HCT116 (cell line): ENCODE data around the gene RBKS. TPM values are rescaled to one million over a fixed set of nuclear protein-coding genes. Genes with fewer than 3 reads are reported as not detected.

Experiments
- ATAC-seq: fragments of 200-7000 bp; cut with Tn5 transposase; 2 replicates; pipeline ENCODE4 v1.9.1; 2020; ENCODE audit warnings: mild to moderate bottlenecking, moderate library complexity
- BruUV-seq: library from RNA; stranded (reverse); fragments of 400-500 nt; replicated peaks from 2 replicates; lab custom pipeline; 2021; lab: Mats Ljungman, UMichigan
- CTCF ChIA-PET: fragments of 300-600 bp; sonication (Branson Sonifier 250); formaldehyde crosslinking; loops from one replicate; lab custom pipeline; 2021; ENCODE audit warnings: antibody characterized with exemption; lab: Charles Lee
- POLR2A ChIA-PET: fragments of 300-600, 350-600 bp; sonication (Branson Sonifier 250); formaldehyde crosslinking; loops from one replicate; lab custom pipeline; 2021; ENCODE audit warnings: antibody characterized with exemption; lab: Charles Lee
- RAD21 ChIA-PET, 2 experiments: fragments of 300-600 bp; sonication (Branson Sonifier 250); formaldehyde crosslinking; loops; one replicate each; lab custom pipeline; 2023; ENCODE audit warnings: low total read pairs in 2 of 2; ENCODE audit not compliant: uncharacterized antibody in 2 of 2, unreplicated experiment in 2 of 2, low non-redundant PET in 1 of 2; lab: Charles Lee
- DNase-seq: peaks from one replicate; pipeline ENCODE4 v3.0.0-alpha.2; 2010; ENCODE audit warnings: low read depth, low spot score
- H2AFZ ChIP-seq: fragments of 200-600 bp; shearing (Covaris generic), sonication (generic); 2 replicates; pipeline ENCODE4 v1.6.1; 2017; ENCODE audit warnings: low read depth, mixed run types, mixed read lengths, antibody characterized with exemption, low read length; ENCODE audit not compliant: poor library complexity, severe bottlenecking
- H3K27ac ChIP-seq: 2 replicates; pipeline ENCODE4 v1.5.1; 2012; ENCODE audit warnings: low read depth, low read length
- H3K27me3 ChIP-seq: fragments of 200-600 bp; sonication (generic); 2 replicates; pipeline ENCODE4 v1.6.1; 2016; ENCODE audit warnings: mixed run types, low read length, mixed read lengths; ENCODE audit not compliant: insufficient read depth
- H3K36me3 ChIP-seq, 2 experiments: fragments of 200-500 bp in 1 of 2; fragments of 200-600 bp in 1 of 2; sonication (Bioruptor generic) in 1 of 2; sonication (generic) in 1 of 2; 2 replicates each; pipeline versions ENCODE4 v1.5.1 to v1.6.1; 2014 to 2016; ENCODE audit warnings: low read length in 2 of 2, inconsistent platforms in 1 of 2, mixed read lengths in 1 of 2, mixed run types in 1 of 2; ENCODE audit not compliant: insufficient read depth in 2 of 2, control insufficient read depth in 1 of 2
- H3K4me1 ChIP-seq, 2 experiments: fragments of 200-600 bp in 1 of 2; sonication (generic) in 1 of 2; 2 replicates each; pipeline versions ENCODE4 v1.5.1 to v1.6.1; 2012 to 2017; ENCODE audit warnings: low read length in 2 of 2, inconsistent platforms in 1 of 2, mild to moderate bottlenecking in 1 of 2, mixed read lengths in 1 of 2, mixed run types in 1 of 2, moderate library complexity in 1 of 2; ENCODE audit not compliant: insufficient read depth in 2 of 2, control insufficient read depth in 1 of 2
- H3K4me2 ChIP-seq: fragments of 200-600 bp; sonication (generic); 2 replicates; pipeline ENCODE4 v1.6.1; 2017; ENCODE audit warnings: mixed run types, low read length, mixed read lengths
- H3K4me3 ChIP-seq, 2 experiments: fragments of 200-600 bp in 1 of 2; sonication (generic) in 1 of 2; replicated peaks in 1 of 2; 2 replicates each; pipeline ENCODE4 v1.5.1; 2011 to 2016; ENCODE audit warnings: low read length in 2 of 2, control low read depth in 1 of 2, low read depth in 1 of 2, mild to moderate bottlenecking in 1 of 2, mixed read lengths in 1 of 2, mixed run types in 1 of 2
- H3K79me2 ChIP-seq: fragments of 200-600 bp; sonication (generic); 2 replicates; pipeline ENCODE4 v1.6.1; 2017; ENCODE audit warnings: mild to moderate bottlenecking, mixed run types, low read length, moderate library complexity, mixed read lengths; ENCODE audit not compliant: insufficient read depth
- H3K9ac ChIP-seq: fragments of 200-600 bp; sonication (generic); 2 replicates; pipeline ENCODE4 v1.6.1; 2016; ENCODE audit warnings: low read length, mixed read lengths
- H3K9me2 ChIP-seq: fragments of 200-600 bp; sonication (generic), shearing (Covaris generic); 2 replicates; pipeline ENCODE4 v1.6.1; 2017; ENCODE audit warnings: mixed run types, mild to moderate bottlenecking, moderate library complexity; ENCODE audit not compliant: insufficient read depth
- H3K9me3 ChIP-seq, 2 experiments: fragments of 200-500 bp in 1 of 2; fragments of 200-600 bp in 1 of 2; sonication (Bioruptor generic) in 1 of 2; sonication (generic) in 1 of 2; 2 replicates each; pipeline ENCODE4 v1.6.1; 2014 to 2017; ENCODE audit warnings: low read length in 2 of 2, mixed read lengths in 2 of 2, inconsistent platforms in 1 of 2, low read depth in 1 of 2, mild to moderate bottlenecking in 1 of 2, mixed run types in 1 of 2, moderate library complexity in 1 of 2; ENCODE audit not compliant: control insufficient read depth in 1 of 2, insufficient read depth in 1 of 2
- H4K20me1 ChIP-seq: fragments of 200-600 bp; sonication (generic), shearing (Covaris generic); 2 replicates; pipeline ENCODE4 v1.6.1; 2017; ENCODE audit warnings: mixed run types, mild to moderate bottlenecking, moderate library complexity; ENCODE audit not compliant: insufficient read depth
- ATF3 ChIP-seq: IDR thresholded peaks from 2 replicates; pipeline ENCODE4 v1.6.1; 2012
- CBX3 ChIP-seq: IDR thresholded peaks from 2 replicates; pipeline ENCODE4 v1.6.1; 2012; ENCODE audit warnings: low read depth
- CTCF ChIP-seq, 3 experiments: fragments of 200-600 bp in 1 of 3; sonication (generic) in 1 of 3; IDR thresholded peaks in 2 of 3; conservative IDR thresholded peaks in 1 of 3; 2 replicates each; pipeline ENCODE4 v1.5.1; 2012 to 2017; ENCODE audit warnings: low read depth in 2 of 3, low read length in 2 of 3, antibody characterized with exemption in 1 of 3, borderline replicate concordance in 1 of 3, control low read depth in 1 of 3, mild to moderate bottlenecking in 1 of 3, mixed read lengths in 1 of 3, mixed run types in 1 of 3, moderate library complexity in 1 of 3; ENCODE audit not compliant: insufficient read depth in 1 of 3
- EZH2 ChIP-seq: fragments of 200-600 bp; sonication (generic); IDR thresholded peaks from 2 replicates; pipeline ENCODE4 v1.6.1; 2017; ENCODE audit warnings: antibody characterized with exemption, mixed run types
- JUND ChIP-seq: IDR thresholded peaks from 2 replicates; pipeline ENCODE4 v1.6.1; 2012
- MAX ChIP-seq: IDR thresholded peaks from 2 replicates; pipeline ENCODE4 v1.6.1; 2012
- POLR2AphosphoS5 ChIP-seq: IDR thresholded peaks from 2 replicates; pipeline ENCODE4 v1.6.1; 2011; ENCODE audit warnings: mild to moderate bottlenecking, low read depth, low read length, moderate library complexity
- RAD21 ChIP-seq: IDR thresholded peaks from 2 replicates; pipeline ENCODE4 v1.6.1; 2012; ENCODE audit warnings: low read depth, mild to moderate bottlenecking
- SP1 ChIP-seq: IDR thresholded peaks from 2 replicates; pipeline ENCODE4 v1.6.1; 2012; ENCODE audit warnings: low read depth
- SRF ChIP-seq: IDR thresholded peaks from 2 replicates; pipeline ENCODE4 v1.6.1; 2012; ENCODE audit warnings: low read depth
- ZBTB33 ChIP-seq: IDR thresholded peaks from 2 replicates; pipeline ENCODE4 v1.6.1; 2011; ENCODE audit warnings: mild to moderate bottlenecking, low read length, moderate library complexity; ENCODE audit not compliant: insufficient replicate concordance; ENCODE audit errors: extremely low read depth
- ZFX ChIP-seq: fragments of 450-650 bp; IDR thresholded peaks from 2 replicates; pipeline ENCODE4 v1.6.1; 2017
- intact Hi-C: fragments of 100-400 bp; cut with micrococcal nuclease; formaldehyde crosslinking; loops from 2 replicates; pipeline ENCODE4 v1.10.0; 2022
- total RNA-seq: library from RNA; stranded (reverse); gene quantifications from one replicate; pipeline ENCODE4 v1.2.1, GENCODE V29; 2021; ENCODE audit not compliant: unreplicated experiment

Gene RBKS
- total RNA-seq, 1 experiment from 2014 or later, result 2.4 TPM

GRCh38 chr2:27754138-27754588 lies 136.0 kb downstream of the RBKS start:
- no TSS peak for BruUV-seq
- POLR2A ChIA-PET, result interaction anchor here (1.3 to 1.6 kb wide), 3 partner anchors 31 to 51 kb away, joined by 4 to 6 read pairs (median 5); no protein-coding TSS in a partner anchor

More at GRCh38 chr2:27754138-27754588, 136.0 kb downstream of the RBKS start:
- Histone ChIP-seq H3K4me2 (peak overlapping the region; percentile 73; the same call in 1 of the 2 replicates), H3K9me3 (peaks cover 0 to 5% of the 10 kb centered on the region in 2 experiments; a peak in 2 of 4 replicates), H3K79me2 (no peaks in the 10 kb centered on the region), H3K27me3 (no peaks in the 10 kb centered on the region), H3K27ac (no peak overlapping the region), H3K36me3 (no peaks in the 10 kb centered on the region), H4K20me1 (no peaks in the 10 kb centered on the region), H3K4me3 (no peak overlapping the region; a peak in 1 of 4 replicates), H2AFZ (peak overlapping the region; percentile 96), H3K9me2 (no peaks in the 10 kb centered on the region), H3K9ac (no peak overlapping the region), H3K4me1 (peaks cover 12 to 25% of the 10 kb centered on the region in 2 experiments)
- ChIA-PET RAD21 (interaction anchor here (1.8 to 2.5 kb wide), 3 partner anchors 31 to 48 kb away, joined by 4 to 10 read pairs (median 8); no protein-coding TSS in a partner anchor), CTCF (interaction anchor here (0.6 to 3.6 kb wide), 7 partner anchors 10 to 695 kb away, joined by 3 to 26 read pairs (median 8); no protein-coding TSS in a partner anchor)
- intact Hi-C loops, result loop anchor here (1.0 to 10.0 kb wide), 5 partner anchors 52 to 998 kb away; partner anchors contain the start of genes FOSL2 and PPP1CB
- peak; percentile 40; the same call in 1 of the 2 replicates for TF ChIP-seq POLR2AphosphoS5
- no peak for TF ChIP-seq ZFX
- TF ChIP-seq ATF3, result no peak
- peak; percentile 98 for TF ChIP-seq RAD21
- TF ChIP-seq SRF, result no peak
- TF ChIP-seq EZH2, result no peak
- TF ChIP-seq JUND, result no peak
- no peak for TF ChIP-seq CBX3
- no peak for TF ChIP-seq SP1
- no peak for TF ChIP-seq ZBTB33
- no peak for TF ChIP-seq MAX
- TF ChIP-seq CTCF (IDR thresholded peaks at IDR 0.05 in 2 of 3, conservative IDR thresholded peaks at IDR 0.05 in 1 of 3; ENCODE audit: borderline replicate concordance in 1 of 3, insufficient read depth in 1 of 3, low read depth in 2 of 3, low read length in 2 of 3), result peak; percentile 94 to 99 (median 94)
- peak; percentile 95 for ATAC-seq
- peak; percentile 56 for DNase-seq
